Gastrocnemius medialis (tissue), 4 donors: ENCODE results near the gene REG4. TPM values are rescaled to one million over a fixed set of nuclear protein-coding genes. Genes with fewer than 3 reads are reported as not detected.

Experiments used
- ATAC-seq, 2 donors: fragments of 150-250 bp; one replicate each; pipeline ENCODE4 v1.9.1; 2016
- DNase-seq, 2 donors: peaks; one replicate each; pipeline ENCODE4 v3.0.0-alpha.2; 2019
- H3K27ac ChIP-seq, 4 donors: fragments of 200-600 bp; sonication (generic); 1 replicate in 1 of 4; 2 replicates in 3 of 4; pipeline ENCODE4 v1.5.1; 2016 to 2018; ENCODE audit warnings: mild to moderate bottlenecking in 2 of 4, moderate library complexity in 1 of 4
- H3K27me3 ChIP-seq, 3 donors: fragments of 200-600 bp; sonication (generic) in 2 of 3; 1 replicate in 1 of 3; 2 replicates in 2 of 3; pipeline versions ENCODE4 v1.5.1 to v1.6.0; 2016 to 2019; ENCODE audit warnings: mild to moderate bottlenecking in 1 of 3, moderate library complexity in 1 of 3
- H3K36me3 ChIP-seq, 2 donors: fragments of 200-600 bp; sonication (generic) in 1 of 2; one replicate each; pipeline ENCODE4 v1.5.1; 2017 to 2018
- H3K4me1 ChIP-seq, 2 donors: fragments of 200-600 bp; sonication (generic) in 1 of 2; one replicate each; pipeline ENCODE4 v1.5.1; 2016 to 2017; ENCODE audit warnings: mild to moderate bottlenecking in 2 of 2
- H3K4me3 ChIP-seq, 4 donors: fragments of 200-600 bp; sonication (generic) in 3 of 4; 1 replicate in 1 of 4; 2 replicates in 3 of 4; pipeline ENCODE4 v1.5.1; 2016 to 2019; ENCODE audit warnings: mild to moderate bottlenecking in 2 of 4
- H3K9me3 ChIP-seq, 3 donors: fragments of 200-600 bp; sonication (generic) in 2 of 3; 1 replicate in 1 of 3; 2 replicates in 2 of 3; pipeline ENCODE4 v1.5.1; 2016 to 2019
- POLR2A ChIP-seq, 2 donors: fragments of 450-650 bp; IDR thresholded peaks; one replicate each; pipeline ENCODE4 v1.6.1; 2017; ENCODE audit warnings: antibody characterized with exemption in 2 of 2, mild to moderate bottlenecking in 2 of 2, moderate library complexity in 2 of 2
- in situ Hi-C, 4 donors: fragments of 200-750 bp; cut with MboI; loops; one replicate each; pipeline versions ENCODE4 v1.15.0 to v1.8.0; 2017; ENCODE audit warnings: low sequenced_read_pairs in 4 of 4
- intact Hi-C: fragments of 100-400 bp; cut with DNase I; formaldehyde crosslinking; loops from one replicate; pipeline ENCODE4 v1.15.1; 2023; ENCODE audit warnings: low total_unique reads
- total RNA-seq, 4 donors: library from RNA; depleted of rRNA; stranded (reverse); fragments of >200 nt; gene quantifications; one replicate each; pipeline versions ENCODE4 v1.1.0 to v1.2.3, GENCODE V29; 2016
- TF ChIP-seq, protein P1 (sequence below), 5 experiments: fragments of 450-650 bp in 3 of 5; fragments of 200-600 bp in 2 of 5; sonication (generic) in 2 of 5; IDR thresholded peaks in 4 of 5; conservative IDR thresholded peaks in 1 of 5; 1 replicate in 4 of 5; 2 replicates in 1 of 5; pipeline ENCODE4 v1.5.1; 2016 to 2019; ENCODE audit warnings: antibody characterized with exemption in 5 of 5, mild to moderate bottlenecking in 3 of 5, moderate library complexity in 3 of 5

The REG4 gene
- total RNA-seq, 4 donors from 2014 or later: not detected

DNA sequence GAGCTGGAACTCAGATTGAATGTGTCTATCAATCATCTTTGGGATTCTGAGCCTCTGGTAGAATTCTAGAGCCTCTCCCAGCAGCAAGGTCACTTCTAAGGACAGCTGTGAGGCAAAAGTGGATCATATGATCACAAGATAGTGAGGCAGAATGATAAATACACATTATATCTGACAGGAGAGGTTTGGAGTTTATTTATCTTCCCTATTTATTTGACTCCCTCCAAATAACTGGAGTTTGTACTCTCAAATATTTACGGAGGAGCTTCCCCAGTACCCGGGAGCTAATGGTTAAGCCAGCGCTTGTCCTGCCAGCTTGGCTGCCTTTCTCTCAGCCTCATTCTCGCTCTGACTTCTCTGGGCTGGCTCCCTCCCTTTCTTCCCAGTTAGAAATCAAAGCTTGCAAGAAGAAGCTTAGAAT, 44.9 kb downstream of the REG4 start:
- no peak overlapping the region for H3K4me3 ChIP-seq
- DNase-seq (no peak), ATAC-seq (no peak)
- no peaks in the 10 kb centered on the region for H3K27me3 ChIP-seq
- in situ Hi-C loops: no loop called here
- no peaks in the 10 kb centered on the region for H3K4me1 ChIP-seq
- H3K9me3 ChIP-seq: no peaks in the 10 kb centered on the region
- intact Hi-C loops: no loop called here
- H3K36me3 ChIP-seq: no peaks in the 10 kb centered on the region
- H3K27ac ChIP-seq: peak overlapping the region in 1 of 4 donors; percentile 25
- TF ChIP-seq, protein P1, sequence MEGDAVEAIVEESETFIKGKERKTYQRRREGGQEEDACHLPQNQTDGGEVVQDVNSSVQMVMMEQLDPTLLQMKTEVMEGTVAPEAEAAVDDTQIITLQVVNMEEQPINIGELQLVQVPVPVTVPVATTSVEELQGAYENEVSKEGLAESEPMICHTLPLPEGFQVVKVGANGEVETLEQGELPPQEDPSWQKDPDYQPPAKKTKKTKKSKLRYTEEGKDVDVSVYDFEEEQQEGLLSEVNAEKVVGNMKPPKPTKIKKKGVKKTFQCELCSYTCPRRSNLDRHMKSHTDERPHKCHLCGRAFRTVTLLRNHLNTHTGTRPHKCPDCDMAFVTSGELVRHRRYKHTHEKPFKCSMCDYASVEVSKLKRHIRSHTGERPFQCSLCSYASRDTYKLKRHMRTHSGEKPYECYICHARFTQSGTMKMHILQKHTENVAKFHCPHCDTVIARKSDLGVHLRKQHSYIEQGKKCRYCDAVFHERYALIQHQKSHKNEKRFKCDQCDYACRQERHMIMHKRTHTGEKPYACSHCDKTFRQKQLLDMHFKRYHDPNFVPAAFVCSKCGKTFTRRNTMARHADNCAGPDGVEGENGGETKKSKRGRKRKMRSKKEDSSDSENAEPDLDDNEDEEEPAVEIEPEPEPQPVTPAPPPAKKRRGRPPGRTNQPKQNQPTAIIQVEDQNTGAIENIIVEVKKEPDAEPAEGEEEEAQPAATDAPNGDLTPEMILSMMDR (IDR thresholded peaks at IDR 0.05 in 4 of 5, conservative IDR thresholded peaks at IDR 0.05 in 1 of 5): no peak
- no peak for TF ChIP-seq POLR2A (IDR thresholded peaks at IDR 0.05)

DNA sequence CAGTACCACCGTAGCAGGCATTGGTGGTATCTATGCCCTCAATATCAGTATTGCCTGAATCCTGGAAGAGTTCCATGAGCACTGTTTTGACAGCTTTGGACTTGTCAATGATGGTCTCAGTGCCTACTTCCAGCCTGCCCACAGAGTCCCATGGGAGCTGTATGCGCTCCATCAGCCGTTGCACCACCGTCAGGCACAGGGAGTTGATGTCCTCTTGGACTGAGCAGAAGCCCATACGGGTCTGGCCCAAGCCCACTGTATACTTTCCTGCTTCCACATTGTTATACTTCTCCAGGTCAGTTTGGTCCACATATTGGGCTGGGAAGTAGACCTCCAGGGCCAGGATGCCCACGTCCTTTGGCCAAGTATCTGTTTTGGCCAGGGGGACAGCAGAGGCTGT, 47.0 kb downstream of the REG4 start:
- Histone ChIP-seq H3K27ac (no peak overlapping the region), H3K27me3 (no peaks in the 10 kb centered on the region), H3K4me3 (no peak overlapping the region), H3K4me1 (no peaks in the 10 kb centered on the region), H3K9me3 (no peaks in the 10 kb centered on the region), H3K36me3 (no peaks in the 10 kb centered on the region)
- in situ Hi-C loops (no loop called here), intact Hi-C loops (no loop called here)
- ATAC-seq (no peak), DNase-seq (no peak)
- no peak for TF ChIP-seq POLR2A (IDR thresholded peaks at IDR 0.05)
- TF ChIP-seq, protein P1 (IDR thresholded peaks at IDR 0.05 in 4 of 5, conservative IDR thresholded peaks at IDR 0.05 in 1 of 5): no peak

DNA sequence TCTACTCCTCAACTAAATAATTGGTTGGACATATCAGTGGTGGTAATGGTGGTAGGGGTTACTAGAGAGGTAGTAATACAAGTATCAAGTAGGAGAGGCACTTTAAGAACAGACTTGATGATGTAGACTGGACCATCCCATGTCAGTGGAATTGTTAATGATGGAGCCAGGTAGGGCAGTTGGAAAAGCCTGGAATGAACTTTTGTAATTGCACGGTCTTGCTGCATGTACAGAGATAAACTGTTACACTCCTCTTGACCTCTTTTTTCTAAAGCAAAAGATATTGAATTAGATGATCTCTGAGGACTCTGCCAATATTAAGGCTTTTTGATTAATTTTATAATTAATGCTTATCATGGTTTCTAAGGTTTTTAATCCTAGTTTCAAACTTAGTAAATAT, 48.3 kb downstream of the REG4 start:
- H3K27ac ChIP-seq: no peak overlapping the region
- in situ Hi-C loops (no loop called here), intact Hi-C loops (no loop called here)
- no peak for DNase-seq
- H3K36me3 ChIP-seq: no peaks in the 10 kb centered on the region
- H3K4me3 ChIP-seq: no peak overlapping the region
- no peaks in the 10 kb centered on the region for H3K27me3 ChIP-seq
- ATAC-seq: no peak
- no peaks in the 10 kb centered on the region for H3K4me1 ChIP-seq
- no peaks in the 10 kb centered on the region for H3K9me3 ChIP-seq
- TF ChIP-seq, protein P1 (IDR thresholded peaks at IDR 0.05 in 4 of 5, conservative IDR thresholded peaks at IDR 0.05 in 1 of 5): no peak
- no peak for TF ChIP-seq POLR2A (IDR thresholded peaks at IDR 0.05)

DNA sequence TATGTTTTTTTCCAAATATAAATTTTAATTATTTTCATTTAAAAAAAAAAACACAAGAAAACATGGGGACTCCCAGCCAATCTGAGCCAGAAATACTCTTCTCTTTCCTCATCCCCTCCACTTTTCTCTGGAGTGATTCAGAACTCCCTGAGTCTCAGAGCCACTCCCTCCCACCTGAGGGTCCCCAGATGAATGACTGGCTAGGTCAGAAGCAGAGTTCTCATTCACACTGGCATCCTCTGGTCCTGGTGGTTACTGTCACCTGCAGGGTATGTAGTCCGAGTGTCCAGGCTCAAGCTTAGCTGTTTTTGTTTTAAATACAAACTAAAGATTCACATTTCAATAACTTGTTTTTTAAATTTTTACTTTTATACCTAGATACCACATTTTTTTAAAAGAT, 48.9 kb downstream of the REG4 start:
- Histone ChIP-seq H3K27me3 (no peaks in the 10 kb centered on the region), H3K9me3 (no peaks in the 10 kb centered on the region), H3K36me3 (no peaks in the 10 kb centered on the region), H3K4me1 (no peaks in the 10 kb centered on the region), H3K4me3 (no peak overlapping the region), H3K27ac (no peak overlapping the region)
- in situ Hi-C loops (no loop called here), intact Hi-C loops (no loop called here)
- no peak for TF ChIP-seq POLR2A (IDR thresholded peaks at IDR 0.05)
- TF ChIP-seq, protein P1 (IDR thresholded peaks at IDR 0.05 in 4 of 5, conservative IDR thresholded peaks at IDR 0.05 in 1 of 5): no peak
- no peak for ATAC-seq
- DNase-seq: no peak

DNA sequence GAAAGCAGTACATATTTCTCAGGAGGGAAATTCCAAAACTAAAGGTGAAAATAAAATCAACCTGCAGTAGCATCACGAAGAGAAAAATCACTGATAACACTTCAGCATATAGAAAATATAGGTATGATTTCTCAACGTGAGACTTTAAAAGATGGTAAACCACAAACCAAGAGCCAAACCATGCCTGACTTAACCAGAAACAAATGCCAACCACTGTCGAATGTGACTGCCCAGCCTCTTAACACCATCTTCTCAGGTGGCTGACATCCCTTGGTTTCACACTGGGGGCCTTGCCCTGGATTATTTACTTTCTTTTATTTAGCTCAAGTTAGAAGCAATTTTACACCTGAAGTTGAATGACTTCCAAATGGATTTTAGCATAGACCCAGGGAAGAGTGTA, 52.7 kb downstream of the REG4 start:
- intact Hi-C loops: no loop called here
- Histone ChIP-seq H3K4me3 (no peak overlapping the region), H3K27ac (no peak overlapping the region), H3K36me3 (no peaks in the 10 kb centered on the region), H3K27me3 (no peaks in the 10 kb centered on the region), H3K9me3 (no peaks in the 10 kb centered on the region), H3K4me1 (no peaks in the 10 kb centered on the region)
- ATAC-seq (no peak), DNase-seq (no peak)
- in situ Hi-C loops: no loop called here
- TF ChIP-seq, protein P1 (IDR thresholded peaks at IDR 0.05 in 4 of 5, conservative IDR thresholded peaks at IDR 0.05 in 1 of 5): no peak
